NCI-H345 treated with DMSO at 0.1 percent for 48 hours (cell line): ENCODE measurements around the gene SDR42E2.
"Not testable (repeated sequence)": the region's sequence is repeated elsewhere in the genome, so short reads cannot be mapped to it uniquely, and the experiment has no call there.

Experiments
- DNase-seq: peaks from one replicate; lab custom pipeline; 2025; ENCODE audit not compliant: unreplicated experiment; lab: John Stamatoyannopoulos, UW

Gene SDR42E2

GRCh38 chr16:22161999-22162655 lies at the start of gene SDR42E2:
TSS of gene SDR42E2 (plus strand) at chr16:22162506. CDS start at chr16:22165583, 3,077 bp downstream.
- no peak for DNase-seq

- DNase-seq = no peak
Observed at GRCh38 chr16:22116095-22116700, 46.1 kb upstream of the SDR42E2 start.

- DNase-seq = no peak
Observed at GRCh38 chr16:22117609-22118008, 44.7 kb upstream of the SDR42E2 start.

GRCh38 chr16:22120440-22120839 lies 41.9 kb upstream of the SDR42E2 start:
- DNase-seq = no peak

GRCh38 chr16:22122239-22122638 lies 40.1 kb upstream of the SDR42E2 start:
- no peak for DNase-seq

- DNase-seq = no peak
Observed at GRCh38 chr16:22123146-22123545, 39.2 kb upstream of the SDR42E2 start.

- DNase-seq = no peak
Observed at GRCh38 chr16:22123759-22124490, 38.4 kb upstream of the SDR42E2 start.

GRCh38 chr16:22124583-22125284 lies 37.6 kb upstream of the SDR42E2 start:
- DNase-seq = no peak

GRCh38 chr16:22126037-22126558 lies 36.2 kb upstream of the SDR42E2 start:
- DNase-seq = no peak

- DNase-seq = not testable (repeated sequence)
Observed at GRCh38 chr16:22128537-22128936, 33.8 kb upstream of the SDR42E2 start.

- DNase-seq = no peak
Observed at GRCh38 chr16:22130528-22130927, 31.8 kb upstream of the SDR42E2 start.

- no peak for DNase-seq
Observed at GRCh38 chr16:22132801-22133200, 29.5 kb upstream of the SDR42E2 start.

- DNase-seq = no peak
Observed at GRCh38 chr16:22138482-22138881, 23.8 kb upstream of the SDR42E2 start.

- no peak for DNase-seq
Observed at GRCh38 chr16:22139008-22139407, 23.3 kb upstream of the SDR42E2 start.

- DNase-seq = no peak
Observed at GRCh38 chr16:22139732-22140131, 22.6 kb upstream of the SDR42E2 start.

- no peak for DNase-seq
Observed at GRCh38 chr16:22141767-22142166, 20.5 kb upstream of the SDR42E2 start.

GRCh38 chr16:22144520-22144919 lies 17.8 kb upstream of the SDR42E2 start:
- DNase-seq = no peak

- no peak for DNase-seq
Observed at GRCh38 chr16:22147853-22148252, 14.5 kb upstream of the SDR42E2 start.

GRCh38 chr16:22151246-22151998 lies 10.9 kb upstream of the SDR42E2 start:
- no peak for DNase-seq

GRCh38 chr16:22152316-22152715 lies 10.0 kb upstream of the SDR42E2 start:
- no peak for DNase-seq

GRCh38 chr16:22153078-22153477 lies 9.2 kb upstream of the SDR42E2 start:
- DNase-seq = not testable (repeated sequence)
